ENCODE measurements around the gene LRP3.
"Not testable (repeated sequence)": the region's sequence is repeated elsewhere in the genome, so short reads cannot be mapped to it uniquely, and the experiment has no call there.

Gene LRP3

DNA sequence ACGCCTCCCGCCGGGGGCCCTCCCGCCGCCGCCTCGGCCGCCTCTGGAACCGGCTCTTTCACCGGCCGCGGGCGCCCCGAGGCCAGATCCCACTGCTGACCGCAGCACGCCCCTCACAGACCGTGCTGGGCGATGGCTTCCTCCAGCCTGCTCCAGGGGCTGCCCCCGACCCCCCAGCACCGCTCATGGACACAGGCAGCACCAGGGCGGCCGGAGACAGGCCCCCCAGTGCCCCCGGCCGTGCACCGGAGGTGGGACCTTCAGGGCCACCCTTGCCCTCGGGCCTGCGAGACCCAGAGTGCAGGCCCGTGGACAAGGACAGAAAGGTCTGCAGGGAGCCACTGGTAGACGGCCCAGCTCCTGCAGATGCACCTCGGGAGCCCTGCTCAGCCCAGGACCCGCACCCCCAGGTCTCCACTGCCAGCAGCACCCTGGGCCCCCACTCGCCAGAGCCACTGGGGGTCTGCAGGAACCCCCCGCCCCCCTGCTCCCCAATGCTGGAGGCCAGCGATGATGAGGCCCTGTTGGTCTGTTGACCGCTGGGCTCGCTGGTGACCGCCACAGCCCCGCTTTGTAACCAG is 13.0 kb downstream of the LRP3 start:
- no peak for DNase-seq (ENCODE audit: low read depth)
- TF ChIP-seq MYC (IDR thresholded peaks at IDR 0.05; ENCODE audit: low read depth, low read length) (no peak), POLR2A (IDR thresholded peaks at IDR 0.05; ENCODE audit: extremely low read depth, insufficient read length) (no peak)
- TF ChIP-seq, protein P1, sequence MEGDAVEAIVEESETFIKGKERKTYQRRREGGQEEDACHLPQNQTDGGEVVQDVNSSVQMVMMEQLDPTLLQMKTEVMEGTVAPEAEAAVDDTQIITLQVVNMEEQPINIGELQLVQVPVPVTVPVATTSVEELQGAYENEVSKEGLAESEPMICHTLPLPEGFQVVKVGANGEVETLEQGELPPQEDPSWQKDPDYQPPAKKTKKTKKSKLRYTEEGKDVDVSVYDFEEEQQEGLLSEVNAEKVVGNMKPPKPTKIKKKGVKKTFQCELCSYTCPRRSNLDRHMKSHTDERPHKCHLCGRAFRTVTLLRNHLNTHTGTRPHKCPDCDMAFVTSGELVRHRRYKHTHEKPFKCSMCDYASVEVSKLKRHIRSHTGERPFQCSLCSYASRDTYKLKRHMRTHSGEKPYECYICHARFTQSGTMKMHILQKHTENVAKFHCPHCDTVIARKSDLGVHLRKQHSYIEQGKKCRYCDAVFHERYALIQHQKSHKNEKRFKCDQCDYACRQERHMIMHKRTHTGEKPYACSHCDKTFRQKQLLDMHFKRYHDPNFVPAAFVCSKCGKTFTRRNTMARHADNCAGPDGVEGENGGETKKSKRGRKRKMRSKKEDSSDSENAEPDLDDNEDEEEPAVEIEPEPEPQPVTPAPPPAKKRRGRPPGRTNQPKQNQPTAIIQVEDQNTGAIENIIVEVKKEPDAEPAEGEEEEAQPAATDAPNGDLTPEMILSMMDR (IDR thresholded peaks at IDR 0.05; ENCODE audit: low read depth, low read length) = no peak
- TF ChIP-seq, protein P2, sequence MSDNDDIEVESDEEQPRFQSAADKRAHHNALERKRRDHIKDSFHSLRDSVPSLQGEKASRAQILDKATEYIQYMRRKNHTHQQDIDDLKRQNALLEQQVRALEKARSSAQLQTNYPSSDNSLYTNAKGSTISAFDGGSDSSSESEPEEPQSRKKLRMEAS (IDR thresholded peaks at IDR 0.05; ENCODE audit: low read depth, low read length) = no peak
- H3K4me3 ChIP-seq (ENCODE audit: low read depth, low read length) = no peak overlapping the region

DNA sequence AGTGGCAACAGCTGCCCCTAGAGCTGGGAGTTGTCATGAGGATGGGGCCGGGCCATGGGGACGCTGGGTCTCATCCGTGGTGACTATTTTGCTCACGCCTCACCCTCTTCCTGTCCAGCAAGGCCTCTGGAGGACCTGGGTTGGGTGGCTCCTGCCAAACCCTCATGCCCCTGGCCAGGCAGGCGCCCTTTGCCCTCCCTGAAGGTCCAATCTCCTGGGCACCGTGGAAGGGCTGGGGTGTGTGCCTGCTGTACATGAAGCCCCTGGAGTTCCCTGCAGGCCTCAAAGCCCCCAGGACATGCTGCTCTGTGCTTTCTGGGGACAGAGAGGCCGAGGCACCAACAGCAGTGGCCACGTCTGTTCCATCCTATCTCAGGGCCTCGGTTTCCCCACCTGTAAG is 13.8 kb downstream of the LRP3 start:
- no peak for DNase-seq (ENCODE audit: low read depth)
- no peak overlapping the region for H3K4me3 ChIP-seq (ENCODE audit: low read depth, low read length)
- TF ChIP-seq POLR2A (IDR thresholded peaks at IDR 0.05; ENCODE audit: extremely low read depth, insufficient read length) (no peak), MYC (IDR thresholded peaks at IDR 0.05; ENCODE audit: low read depth, low read length) (no peak)
- TF ChIP-seq, protein P2 (IDR thresholded peaks at IDR 0.05; ENCODE audit: low read depth, low read length) = no peak
- TF ChIP-seq, protein P1 (IDR thresholded peaks at IDR 0.05; ENCODE audit: low read depth, low read length) = no peak

DNA sequence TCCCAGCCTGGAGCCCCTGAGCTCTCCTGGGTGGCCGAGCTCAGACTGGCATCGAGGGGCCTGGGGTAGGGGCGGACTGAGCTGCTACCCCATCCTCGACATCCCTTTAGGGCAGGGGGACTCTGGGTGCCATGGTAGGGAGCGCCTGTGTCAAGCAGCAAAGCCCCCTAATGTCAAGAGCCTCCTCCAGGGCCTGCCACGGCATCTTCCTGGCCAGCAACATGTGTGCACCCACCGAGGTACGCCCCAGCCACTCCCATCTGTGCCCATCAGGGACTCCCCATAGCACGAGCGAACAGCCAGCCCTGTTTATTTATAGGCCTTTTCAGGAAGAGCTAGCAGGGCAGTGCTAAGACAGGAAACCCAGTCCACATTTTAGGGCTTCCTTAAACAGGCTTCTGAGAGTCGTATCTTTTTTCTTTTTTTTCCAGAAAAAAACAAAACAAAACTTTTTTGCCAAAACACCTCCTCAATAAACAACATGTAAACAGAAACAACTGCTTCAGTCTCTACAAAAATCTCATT is 14.3 kb downstream of the LRP3 start:
- TF ChIP-seq, protein P1 (IDR thresholded peaks at IDR 0.05; ENCODE audit: low read depth, low read length) = no peak
- TF ChIP-seq POLR2A (IDR thresholded peaks at IDR 0.05; ENCODE audit: extremely low read depth, insufficient read length) (no peak), MYC (IDR thresholded peaks at IDR 0.05; ENCODE audit: low read depth, low read length) (no peak)
- TF ChIP-seq, protein P2 (IDR thresholded peaks at IDR 0.05; ENCODE audit: low read depth, low read length) = no peak
- DNase-seq (ENCODE audit: low read depth) = no peak
- no peak overlapping the region for H3K4me3 ChIP-seq (ENCODE audit: low read depth, low read length)

DNA sequence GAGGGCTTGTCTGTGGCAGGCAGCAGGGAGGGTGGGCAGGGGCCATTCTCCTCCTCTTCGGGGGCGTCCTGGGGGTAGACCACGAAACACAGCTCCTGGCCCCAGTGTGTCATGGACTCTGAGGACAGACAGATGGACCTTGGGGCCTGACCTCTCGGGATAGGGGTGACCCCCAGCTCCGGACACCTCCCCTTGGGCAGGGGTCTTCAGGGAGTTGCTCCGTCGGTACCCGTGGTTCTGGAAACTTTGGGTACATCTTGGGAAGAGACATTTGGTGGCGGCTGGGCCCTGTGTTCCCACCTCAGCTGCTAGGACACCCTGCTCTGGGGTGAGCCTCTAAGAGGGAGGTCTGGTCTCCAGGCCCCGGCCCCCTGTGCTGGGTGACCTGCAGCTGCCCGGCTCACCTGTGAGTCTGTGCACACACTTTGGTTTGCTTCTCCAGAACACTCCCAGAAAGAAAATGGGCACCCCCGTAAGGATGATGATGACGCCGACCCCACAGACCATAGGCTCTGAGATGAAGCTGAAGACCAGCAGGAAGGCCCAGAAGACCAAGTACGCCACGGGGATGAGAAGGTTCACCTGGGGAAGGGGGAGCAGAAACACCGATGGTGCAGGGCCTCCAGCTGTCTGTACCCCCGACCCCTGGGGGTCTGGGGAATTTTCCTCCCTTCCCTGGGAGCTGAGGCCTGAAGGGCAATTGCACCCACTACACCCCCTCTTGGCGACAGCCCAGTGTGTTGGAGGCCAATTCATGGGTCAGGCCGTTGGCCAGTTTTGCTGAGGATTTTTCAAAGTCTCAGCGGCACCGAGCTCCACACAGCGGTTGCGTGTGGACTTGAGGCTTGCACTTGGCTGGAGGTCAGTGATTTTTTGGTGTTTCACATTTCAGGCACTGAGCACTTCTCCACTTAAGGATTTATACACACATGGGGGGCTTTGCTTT is 15.0 kb downstream of the LRP3 start:
- TF ChIP-seq, protein P1 (IDR thresholded peaks at IDR 0.05; ENCODE audit: low read depth, low read length) = no peak
- TF ChIP-seq MYC (IDR thresholded peaks at IDR 0.05; ENCODE audit: low read depth, low read length) (no peak), POLR2A (IDR thresholded peaks at IDR 0.05; ENCODE audit: extremely low read depth, insufficient read length) (no peak)
- TF ChIP-seq, protein P2 (IDR thresholded peaks at IDR 0.05; ENCODE audit: low read depth, low read length) = no peak
- no peak overlapping the region for H3K4me3 ChIP-seq (ENCODE audit: low read depth, low read length)
- no peak for DNase-seq (ENCODE audit: low read depth)

GRCh38 chr19:33209850-33210230 is 15.7 kb downstream of the LRP3 start:
- H3K4me3 ChIP-seq (ENCODE audit: low read depth, low read length); DNase-seq (ENCODE audit: low read depth): not testable (repeated sequence)

GRCh38 chr19:33210266-33210940 is 16.3 kb downstream of the LRP3 start:
- TF ChIP-seq, protein P2 (IDR thresholded peaks at IDR 0.05; ENCODE audit: low read depth, low read length) = no peak
- TF ChIP-seq, protein P1 (IDR thresholded peaks at IDR 0.05; ENCODE audit: low read depth, low read length) = no peak
- TF ChIP-seq MYC (IDR thresholded peaks at IDR 0.05; ENCODE audit: low read depth, low read length) (no peak), POLR2A (IDR thresholded peaks at IDR 0.05; ENCODE audit: extremely low read depth, insufficient read length) (no peak)
- H3K4me3 ChIP-seq (ENCODE audit: low read depth, low read length) = no peak overlapping the region
- no peak for DNase-seq (ENCODE audit: low read depth)
